Dendritic cell treated with granulocyte-macrophage colony-stimulating factor and Interleukin-4, amounts not matched to agents 40 ng/mL and 50 ng/mL, for 4 days (primary cell): Measurements from ENCODE around the gene PRM3.

Source experiments
- H3K27ac Mint-ChIP-seq: one replicate; pipeline ENCODE4 v1.8.0; 2022; ENCODE audit warnings: mild to moderate bottlenecking, mixed read lengths
- H3K27me3 Mint-ChIP-seq: one replicate; pipeline ENCODE4 v1.8.0; 2022; ENCODE audit warnings: mild to moderate bottlenecking, mixed read lengths
- H3K36me3 Mint-ChIP-seq: one replicate; pipeline ENCODE4 v1.8.0; 2022; ENCODE audit warnings: low read depth, mixed read lengths
- H3K4me1 Mint-ChIP-seq: one replicate; pipeline ENCODE4 v1.8.0; 2022; ENCODE audit warnings: low read depth, mixed read lengths
- H3K4me3 Mint-ChIP-seq: one replicate; pipeline ENCODE4 v1.8.0; 2022; ENCODE audit warnings: mild to moderate bottlenecking, moderate library complexity, mixed read lengths
- H3K9me3 Mint-ChIP-seq: one replicate; pipeline ENCODE4 v1.8.0; 2022; ENCODE audit warnings: mixed read lengths
- intact Hi-C: fragments of 100-400 bp; cut with micrococcal nuclease; formaldehyde crosslinking; loops from one replicate; pipeline ENCODE4 v1.15.0; 2022

The PRM3 gene

GRCh38 chr16:11265124-11265523, 8.3 kb downstream of the PRM3 start:
- intact Hi-C loops, result no loop called here
- no peaks in the 10 kb centered on the region for H3K9me3 Mint-ChIP-seq
- H3K36me3 Mint-ChIP-seq, result no peaks in the 10 kb centered on the region
- peaks cover 42% of the 10 kb centered on the region for H3K4me1 Mint-ChIP-seq
- peak overlapping the region; percentile 64 for H3K27ac Mint-ChIP-seq
- peaks cover 36% of the 10 kb centered on the region for H3K27me3 Mint-ChIP-seq
- no peak overlapping the region for H3K4me3 Mint-ChIP-seq

GRCh38 chr16:11264155-11264832, 9.1 kb downstream of the PRM3 start:
- Mint-ChIP-seq H3K4me1 (peaks cover 41% of the 10 kb centered on the region), H3K27ac (peak overlapping the region; percentile 47), H3K27me3 (peaks cover 40% of the 10 kb centered on the region), H3K4me3 (no peak overlapping the region), H3K36me3 (no peaks in the 10 kb centered on the region), H3K9me3 (no peaks in the 10 kb centered on the region)
- intact Hi-C loops, result no loop called here

GRCh38 chr16:11263737-11264136, 9.7 kb downstream of the PRM3 start:
- peak overlapping the region; percentile 47 for H3K27ac Mint-ChIP-seq
- intact Hi-C loops, result no loop called here
- no peaks in the 10 kb centered on the region for H3K36me3 Mint-ChIP-seq

GRCh38 chr16:11262915-11263314, 10.5 kb downstream of the PRM3 start:
- Mint-ChIP-seq H3K4me3 (no peak overlapping the region), H3K36me3 (no peaks in the 10 kb centered on the region), H3K9me3 (no peaks in the 10 kb centered on the region), H3K27ac (no peak overlapping the region), H3K4me1 (peaks cover 54% of the 10 kb centered on the region), H3K27me3 (peaks cover 29% of the 10 kb centered on the region)
- intact Hi-C loops, result no loop called here

More at GRCh38 chr16:11263737-11264136, 9.7 kb downstream of the PRM3 start:
- no peaks in the 10 kb centered on the region for H3K9me3 Mint-ChIP-seq
- no peak overlapping the region for H3K4me3 Mint-ChIP-seq
- H3K27me3 Mint-ChIP-seq, result peaks cover 37% of the 10 kb centered on the region
- peaks cover 46% of the 10 kb centered on the region for H3K4me1 Mint-ChIP-seq

- Mint-ChIP-seq H3K4me1 (peaks cover 61% of the 10 kb centered on the region), H3K27me3 (peaks cover 23% of the 10 kb centered on the region), H3K36me3 (peaks cover 7% of the 10 kb centered on the region), H3K9me3 (no peaks in the 10 kb centered on the region), H3K4me3 (no peak overlapping the region), H3K27ac (peak overlapping the region; percentile 69)
- intact Hi-C loops, result no loop called here
Observed at GRCh38 chr16:11260596-11260966, 12.8 kb downstream of the PRM3 start.

- H3K4me3 Mint-ChIP-seq, result no peak overlapping the region
- H3K27ac Mint-ChIP-seq, result peak overlapping the region; percentile 69
- peaks cover 54% of the 10 kb centered on the region for H3K4me1 Mint-ChIP-seq
- peaks cover 13% of the 10 kb centered on the region for H3K36me3 Mint-ChIP-seq
- H3K9me3 Mint-ChIP-seq, result no peaks in the 10 kb centered on the region
- intact Hi-C loops, result loop anchor here (5.0 to 10.0 kb wide), 2 partner anchors 37 to 125 kb away; no protein-coding TSS in a partner anchor
- peaks cover 23% of the 10 kb centered on the region for H3K27me3 Mint-ChIP-seq
Observed at GRCh38 chr16:11259655-11260595, 13.5 kb downstream of the PRM3 start.

- peaks cover 45% of the 10 kb centered on the region for H3K4me1 Mint-ChIP-seq
- H3K27ac Mint-ChIP-seq, result peak overlapping the region; percentile 69
- intact Hi-C loops, result loop anchor here (5.0 to 10.0 kb wide), 2 partner anchors 38 to 124 kb away; no protein-coding TSS in a partner anchor
- H3K9me3 Mint-ChIP-seq, result no peaks in the 10 kb centered on the region
- peaks cover 24% of the 10 kb centered on the region for H3K36me3 Mint-ChIP-seq
- peaks cover 23% of the 10 kb centered on the region for H3K27me3 Mint-ChIP-seq
- H3K4me3 Mint-ChIP-seq, result peak overlapping the region; percentile 2
Observed at GRCh38 chr16:11258553-11259492, 14.6 kb downstream of the PRM3 start.

- Mint-ChIP-seq H3K9me3 (no peaks in the 10 kb centered on the region), H3K27me3 (peaks cover 18% of the 10 kb centered on the region), H3K4me1 (peaks cover 46% of the 10 kb centered on the region), H3K27ac (peak overlapping the region; percentile 99), H3K36me3 (peaks cover 39% of the 10 kb centered on the region), H3K4me3 (peak overlapping the region; percentile 99)
- intact Hi-C loops, result loop anchor here (1.0 to 10.0 kb wide), 4 partner anchors 40 to 123 kb away; no protein-coding TSS in a partner anchor
Observed at GRCh38 chr16:11257131-11257938, 16.1 kb downstream of the PRM3 start.

GRCh38 chr16:11256661-11257130, 16.7 kb downstream of the PRM3 start:
- H3K27me3 Mint-ChIP-seq, result peaks cover 16% of the 10 kb centered on the region
- H3K9me3 Mint-ChIP-seq, result no peaks in the 10 kb centered on the region
- intact Hi-C loops, result loop anchor here (1.0 to 10.0 kb wide), 5 partner anchors 41 to 122 kb away; no protein-coding TSS in a partner anchor
- H3K4me1 Mint-ChIP-seq, result peaks cover 51% of the 10 kb centered on the region
- peaks cover 46% of the 10 kb centered on the region for H3K36me3 Mint-ChIP-seq
- peak overlapping the region; percentile 99 for H3K4me3 Mint-ChIP-seq
- H3K27ac Mint-ChIP-seq, result peak overlapping the region; percentile 99

GRCh38 chr16:11255737-11256660, 17.4 kb downstream of the PRM3 start, which contains the start of gene SOCS1:
Gene SOCS1, minus strand, starts transcription at chr16:11256204. Its CDS starts 726 bp downstream, at chr16:11255478.
- intact Hi-C loops, result loop anchor here (1.0 to 10.0 kb wide), 5 partner anchors 41 to 285 kb away; no protein-coding TSS in a partner anchor
- Mint-ChIP-seq H3K27ac (peak within 1 kb of the TSS; percentile 99), H3K27me3 (peaks cover 11% of the 10 kb centered on the region), H3K4me1 (peaks cover 54% of the 10 kb centered on the region), H3K9me3 (no peaks in the 10 kb centered on the region), H3K36me3 (peaks cover 47% of the 10 kb centered on the region), H3K4me3 (peak within 1 kb of the TSS; percentile 99)

GRCh38 chr16:11254913-11255736, 18.3 kb downstream of the PRM3 start:
- Mint-ChIP-seq H3K27ac (peak overlapping the region; percentile 99), H3K4me3 (peak overlapping the region; percentile 92), H3K9me3 (no peaks in the 10 kb centered on the region), H3K36me3 (peaks cover 47% of the 10 kb centered on the region), H3K27me3 (peaks cover 6% of the 10 kb centered on the region), H3K4me1 (peaks cover 61% of the 10 kb centered on the region)
- intact Hi-C loops, result loop anchor here (1.0 to 10.0 kb wide), 4 partner anchors 42 to 284 kb away; no protein-coding TSS in a partner anchor
